ENCODE data around the gene SIM1.

SIM1 gene

GRCh38 chr6:100440935-100441334, 23.8 kb downstream of the SIM1 start:
- TF ChIP-seq YY1 (IDR thresholded peaks at IDR 0.05; ENCODE audit: low read depth) (no peak), EGR1 (IDR thresholded peaks at IDR 0.05) (no peak), REST (IDR thresholded peaks at IDR 0.05; ENCODE audit: low read depth) (no peak), CREB1 (IDR thresholded peaks at IDR 0.05; ENCODE audit: low read depth) (no peak), USF1 (IDR thresholded peaks at IDR 0.05) (no peak), RAD21 (IDR thresholded peaks at IDR 0.05; ENCODE audit: low read depth) (no peak), EP300 (IDR thresholded peaks at IDR 0.05; ENCODE audit: borderline replicate concordance) (no peak), MAX (IDR thresholded peaks at IDR 0.05) (no peak), ZBTB7A (IDR thresholded peaks at IDR 0.05; ENCODE audit: low read depth) (no peak), TAF1 (IDR thresholded peaks at IDR 0.05; ENCODE audit: low read depth) (no peak), TEAD4 (IDR thresholded peaks at IDR 0.05) (no peak), NFIC (IDR thresholded peaks at IDR 0.05) (no peak), FOXM1 (IDR thresholded peaks at IDR 0.05; ENCODE audit: borderline replicate concordance, low read depth) (no peak), CEBPB (IDR thresholded peaks at IDR 0.05) (no peak), TCF12 (IDR thresholded peaks at IDR 0.05; ENCODE audit: low read depth) (no peak)

- TF ChIP-seq TEAD4 (IDR thresholded peaks at IDR 0.05) (no peak), MAX (IDR thresholded peaks at IDR 0.05) (no peak), EGR1 (IDR thresholded peaks at IDR 0.05) (no peak), YY1 (IDR thresholded peaks at IDR 0.05; ENCODE audit: low read depth) (no peak), FOXM1 (IDR thresholded peaks at IDR 0.05; ENCODE audit: borderline replicate concordance, low read depth) (no peak), RAD21 (IDR thresholded peaks at IDR 0.05; ENCODE audit: low read depth) (no peak), TAF1 (IDR thresholded peaks at IDR 0.05; ENCODE audit: low read depth) (no peak), CEBPB (IDR thresholded peaks at IDR 0.05) (no peak), TCF12 (IDR thresholded peaks at IDR 0.05; ENCODE audit: low read depth) (no peak), ZBTB7A (IDR thresholded peaks at IDR 0.05; ENCODE audit: low read depth) (no peak), CREB1 (IDR thresholded peaks at IDR 0.05; ENCODE audit: low read depth) (no peak), USF1 (IDR thresholded peaks at IDR 0.05) (no peak)
Observed at GRCh38 chr6:100435299-100435698, 29.4 kb downstream of the SIM1 start.

GRCh38 chr6:100433726-100434435, 30.8 kb downstream of the SIM1 start:
- no peak for TF ChIP-seq USF1 (IDR thresholded peaks at IDR 0.05)
- no peak for TF ChIP-seq EP300 (IDR thresholded peaks at IDR 0.05; ENCODE audit: borderline replicate concordance)
- no peak for TF ChIP-seq ZBTB7A (IDR thresholded peaks at IDR 0.05; ENCODE audit: low read depth)
- TF ChIP-seq RAD21 (IDR thresholded peaks at IDR 0.05; ENCODE audit: low read depth) = no peak
- no peak for TF ChIP-seq TEAD4 (IDR thresholded peaks at IDR 0.05)
- TF ChIP-seq FOXM1 (IDR thresholded peaks at IDR 0.05; ENCODE audit: borderline replicate concordance, low read depth) = no peak
- TF ChIP-seq CEBPB (IDR thresholded peaks at IDR 0.05) = no peak
- TF ChIP-seq YY1 (IDR thresholded peaks at IDR 0.05; ENCODE audit: low read depth) = no peak
- no peak for TF ChIP-seq REST (IDR thresholded peaks at IDR 0.05; ENCODE audit: low read depth)
- TF ChIP-seq NFIC (IDR thresholded peaks at IDR 0.05) = no peak
- no peak for TF ChIP-seq TCF12 (IDR thresholded peaks at IDR 0.05; ENCODE audit: low read depth)
- no peak for TF ChIP-seq CREB1 (IDR thresholded peaks at IDR 0.05; ENCODE audit: low read depth)
- no peak for TF ChIP-seq EGR1 (IDR thresholded peaks at IDR 0.05)
- no peak for TF ChIP-seq TAF1 (IDR thresholded peaks at IDR 0.05; ENCODE audit: low read depth)
- no peak for TF ChIP-seq MAX (IDR thresholded peaks at IDR 0.05)

- TF ChIP-seq CEBPB (IDR thresholded peaks at IDR 0.05) (no peak), MAX (IDR thresholded peaks at IDR 0.05) (no peak), EGR1 (IDR thresholded peaks at IDR 0.05) (no peak), ZBTB7A (IDR thresholded peaks at IDR 0.05; ENCODE audit: low read depth) (no peak), REST (IDR thresholded peaks at IDR 0.05; ENCODE audit: low read depth) (no peak), TAF1 (IDR thresholded peaks at IDR 0.05; ENCODE audit: low read depth) (no peak)
Observed at GRCh38 chr6:100432136-100432535, 32.6 kb downstream of the SIM1 start.
